Panc1 (cell line): Measurements from ENCODE around the gene CXXC1. TPM values are rescaled to one million over a fixed set of nuclear protein-coding genes. Genes with fewer than 3 reads are reported as not detected.

Experiments
- ATAC-seq: fragments of 200-7000 bp; cut with Tn5 transposase; 2 replicates; pipeline ENCODE4 v1.9.1; 2020; ENCODE audit warnings: mild to moderate bottlenecking, moderate library complexity
- BruUV-seq: library from RNA; stranded (reverse); fragments of 400-500 nt; replicated peaks from 2 replicates; lab custom pipeline; 2021; lab: Mats Ljungman, UMichigan
- CTCF ChIA-PET: fragments of 300-600 bp; sonication (Branson Sonifier 250); formaldehyde crosslinking; loops from one replicate; lab custom pipeline; 2022; ENCODE audit warnings: antibody characterized with exemption; lab: Charles Lee
- POLR2A ChIA-PET: fragments of 300-600 bp; sonication (Branson Sonifier 250); formaldehyde crosslinking; loops from one replicate; lab custom pipeline; 2022; ENCODE audit warnings: antibody characterized with exemption; lab: Charles Lee
- DNase-seq: peaks from one replicate; pipeline ENCODE4 v3.0.0-alpha.2; 2010; ENCODE audit warnings: low read depth, low spot score
- H3K27ac ChIP-seq: 2 replicates; pipeline ENCODE4 v1.5.1; 2011; ENCODE audit warnings: mild to moderate bottlenecking, low read length, inconsistent platforms
- H3K27me3 ChIP-seq: fragments of 200-500 bp; sonication (Bioruptor generic); 2 replicates; pipeline ENCODE4 v1.6.0; 2014; ENCODE audit warnings: low read length, inconsistent platforms; ENCODE audit not compliant: control insufficient read depth, insufficient read depth
- H3K36me3 ChIP-seq: fragments of 200-500 bp; sonication (Bioruptor generic); 2 replicates; pipeline ENCODE4 v1.5.1; 2014; ENCODE audit warnings: inconsistent platforms, mild to moderate bottlenecking, low read length, moderate library complexity; ENCODE audit not compliant: control insufficient read depth, insufficient read depth
- H3K4me1 ChIP-seq: 2 replicates; pipeline ENCODE4 v1.5.1; 2011; ENCODE audit warnings: inconsistent platforms, mild to moderate bottlenecking, low read length, moderate library complexity; ENCODE audit not compliant: control insufficient read depth, insufficient read depth
- H3K4me3 ChIP-seq, 2 experiments: 2 replicates each; pipeline ENCODE4 v1.5.1; 2011 to 2012; ENCODE audit warnings: low read depth in 2 of 2, low read length in 2 of 2, mild to moderate bottlenecking in 2 of 2, inconsistent platforms in 1 of 2, moderate library complexity in 1 of 2
- H3K9me3 ChIP-seq: fragments of 200-500 bp; sonication (Bioruptor generic); 2 replicates; pipeline ENCODE4 v1.5.1; 2014; ENCODE audit warnings: low read depth, mild to moderate bottlenecking, inconsistent platforms, low read length, moderate library complexity; ENCODE audit not compliant: control insufficient read depth, insufficient read depth
- POLR2AphosphoS5 ChIP-seq: IDR thresholded peaks from 2 replicates; pipeline ENCODE4 v1.6.1; 2012; ENCODE audit warnings: mild to moderate bottlenecking, low read depth, low read length, moderate library complexity
- REST ChIP-seq, 2 experiments: IDR thresholded peaks; 2 replicates each; pipeline ENCODE4 v1.6.1; 2011 to 2012; ENCODE audit warnings: low read depth in 2 of 2, control low read depth in 1 of 2, low read length in 1 of 2, mild to moderate bottlenecking in 1 of 2, moderate library complexity in 1 of 2; ENCODE audit not compliant: insufficient read depth in 1 of 2
- SIN3A ChIP-seq: IDR thresholded peaks from 2 replicates; pipeline ENCODE4 v1.6.1; 2012; ENCODE audit warnings: low read depth, mild to moderate bottlenecking, low read length, moderate library complexity, borderline replicate concordance; ENCODE audit not compliant: insufficient read depth
- TCF7L2 ChIP-seq: IDR thresholded peaks from 2 replicates; pipeline ENCODE4 v1.6.1; 2011; ENCODE audit warnings: mild to moderate bottlenecking, low read depth, low read length, inconsistent platforms
- in situ Hi-C: cut with HindIII; loops from 2 replicates; pipeline ENCODE4 v1.10.0; 2016; ENCODE audit warnings: low sequenced_read_pairs, low pct_unique_long_range_greater_than_20kb
- intact Hi-C: fragments of 100-400 bp; cut with micrococcal nuclease; formaldehyde crosslinking; loops from one replicate; pipeline ENCODE4 v1.10.0; 2022; ENCODE audit not compliant: unreplicated experiment
- total RNA-seq: library from RNA; stranded (reverse); gene quantifications from one replicate; pipeline ENCODE4 v1.2.1, GENCODE V29; 2021; ENCODE audit not compliant: unreplicated experiment
- TF ChIP-seq, protein P1 (sequence below): fragments of 450-650 bp; IDR thresholded peaks from 2 replicates; pipeline ENCODE4 v1.5.1; 2017; ENCODE audit warnings: mild to moderate bottlenecking

Gene CXXC1
- total RNA-seq, 1 experiment from 2014 or later: 60.8 TPM

DNA sequence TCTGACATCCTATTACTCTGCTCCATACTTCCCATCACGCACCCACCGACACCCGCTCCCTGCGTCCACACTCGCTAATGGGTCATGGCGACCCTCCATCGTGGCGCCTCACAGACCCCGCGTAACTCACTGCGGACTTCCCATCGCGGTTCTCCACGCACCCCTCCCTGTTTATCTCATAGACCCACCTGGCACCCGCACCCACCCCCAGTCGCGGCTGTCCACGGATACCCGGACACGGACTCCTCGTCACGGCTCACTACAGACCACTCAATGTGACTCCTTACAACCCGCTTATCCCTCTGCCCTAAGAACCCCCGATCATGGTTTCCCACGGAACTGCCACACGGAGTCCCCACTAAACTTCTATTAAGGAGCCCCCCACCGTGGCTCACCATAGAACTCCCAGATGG lies 458 bp downstream of the CXXC1 start:
- Histone ChIP-seq H3K36me3 (no peaks in the 10 kb centered on the region; the same call in 1 of the 2 replicates), H3K9me3 (no peaks in the 10 kb centered on the region), H3K4me3 (peak overlapping the region; percentile 88 to 91), H3K4me1 (0 out of 2 replicates have a peak, but pooled peaks cover 2% of the 10 kb centered on the region), H3K27me3 (no peaks in the 10 kb centered on the region), H3K27ac (peak overlapping the region; percentile 85)
- ATAC-seq (0 out of 2 replicates have a peak, but pooled peaks have one; percentile 1), DNase-seq (no peak)
- CTCF ChIA-PET: no interaction called here
- TF ChIP-seq SIN3A (no peak), TCF7L2 (no peak), POLR2AphosphoS5 (no peak), REST (IDR thresholded peaks at IDR 0.05; ENCODE audit: insufficient read depth in 1 of 2, low read depth in 2 of 2, low read length in 1 of 2) (no peak)
- TF ChIP-seq, protein P1, sequence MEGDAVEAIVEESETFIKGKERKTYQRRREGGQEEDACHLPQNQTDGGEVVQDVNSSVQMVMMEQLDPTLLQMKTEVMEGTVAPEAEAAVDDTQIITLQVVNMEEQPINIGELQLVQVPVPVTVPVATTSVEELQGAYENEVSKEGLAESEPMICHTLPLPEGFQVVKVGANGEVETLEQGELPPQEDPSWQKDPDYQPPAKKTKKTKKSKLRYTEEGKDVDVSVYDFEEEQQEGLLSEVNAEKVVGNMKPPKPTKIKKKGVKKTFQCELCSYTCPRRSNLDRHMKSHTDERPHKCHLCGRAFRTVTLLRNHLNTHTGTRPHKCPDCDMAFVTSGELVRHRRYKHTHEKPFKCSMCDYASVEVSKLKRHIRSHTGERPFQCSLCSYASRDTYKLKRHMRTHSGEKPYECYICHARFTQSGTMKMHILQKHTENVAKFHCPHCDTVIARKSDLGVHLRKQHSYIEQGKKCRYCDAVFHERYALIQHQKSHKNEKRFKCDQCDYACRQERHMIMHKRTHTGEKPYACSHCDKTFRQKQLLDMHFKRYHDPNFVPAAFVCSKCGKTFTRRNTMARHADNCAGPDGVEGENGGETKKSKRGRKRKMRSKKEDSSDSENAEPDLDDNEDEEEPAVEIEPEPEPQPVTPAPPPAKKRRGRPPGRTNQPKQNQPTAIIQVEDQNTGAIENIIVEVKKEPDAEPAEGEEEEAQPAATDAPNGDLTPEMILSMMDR: no peak
- BruUV-seq: no TSS peak
- in situ Hi-C loops: no loop called here
- POLR2A ChIA-PET: no interaction called here
- intact Hi-C loops: loop anchor here (10.0 kb wide), 1 partner anchor 68 kb away; no protein-coding TSS in a partner anchor

DNA sequence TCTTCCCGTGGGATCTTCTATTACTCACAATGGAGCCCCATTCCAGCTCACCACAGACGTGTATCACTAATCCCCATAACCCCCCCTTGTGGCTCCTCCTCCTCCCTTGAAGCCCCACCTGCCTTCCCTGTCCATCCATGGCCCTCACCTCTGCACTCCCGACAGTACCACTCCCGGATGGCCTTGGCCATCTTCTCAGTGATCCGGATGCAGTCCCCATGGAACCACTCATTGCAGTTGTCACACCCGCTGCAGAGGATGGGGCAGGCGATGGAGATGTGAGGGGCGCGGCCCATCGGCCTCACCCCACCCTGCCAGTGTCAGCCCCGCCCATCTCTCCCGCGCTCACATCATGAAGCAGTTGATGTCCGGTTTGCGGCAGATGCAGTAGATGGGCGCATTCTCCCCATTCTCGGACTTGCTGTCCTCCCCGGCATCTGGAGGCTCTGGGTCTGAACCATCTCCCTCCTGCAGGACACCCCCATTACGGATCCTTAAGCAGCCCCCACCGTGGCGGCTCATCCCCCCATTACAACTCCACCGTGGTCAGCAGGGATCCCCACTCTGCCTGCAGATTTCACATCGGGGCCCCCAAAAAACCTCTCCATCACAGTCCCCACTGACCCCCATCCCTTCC lies 983 bp downstream of the CXXC1 start:
- TF ChIP-seq, protein P1: no peak
- TF ChIP-seq TCF7L2 (no peak), SIN3A (no peak), REST (IDR thresholded peaks at IDR 0.05; ENCODE audit: insufficient read depth in 1 of 2, low read depth in 2 of 2, low read length in 1 of 2) (no peak), POLR2AphosphoS5 (no peak)
- H3K4me1 ChIP-seq: 0 out of 2 replicates have a peak, but pooled peaks cover 3% of the 10 kb centered on the region
- H3K4me3 ChIP-seq: peak overlapping the region; percentile 88 to 91
- ChIA-PET CTCF (no interaction called here), POLR2A (no interaction called here)
- no peaks in the 10 kb centered on the region; the same call in 1 of the 2 replicates for H3K36me3 ChIP-seq
- H3K9me3 ChIP-seq: no peaks in the 10 kb centered on the region
- no peak for DNase-seq
- in situ Hi-C loops: no loop called here
- intact Hi-C loops: loop anchor here (10.0 kb wide), 1 partner anchor 68 kb away; no protein-coding TSS in a partner anchor
- no peaks in the 10 kb centered on the region for H3K27me3 ChIP-seq
- H3K27ac ChIP-seq: peak overlapping the region; percentile 85
- no peak; the same call in 1 of the 2 replicates for ATAC-seq
- no TSS peak for BruUV-seq
